Measurements from ENCODE around the gene PIGK.
A peak's percentile ranks its signal among the peaks of the same experiment; 100 is the strongest.

The PIGK gene

DNA sequence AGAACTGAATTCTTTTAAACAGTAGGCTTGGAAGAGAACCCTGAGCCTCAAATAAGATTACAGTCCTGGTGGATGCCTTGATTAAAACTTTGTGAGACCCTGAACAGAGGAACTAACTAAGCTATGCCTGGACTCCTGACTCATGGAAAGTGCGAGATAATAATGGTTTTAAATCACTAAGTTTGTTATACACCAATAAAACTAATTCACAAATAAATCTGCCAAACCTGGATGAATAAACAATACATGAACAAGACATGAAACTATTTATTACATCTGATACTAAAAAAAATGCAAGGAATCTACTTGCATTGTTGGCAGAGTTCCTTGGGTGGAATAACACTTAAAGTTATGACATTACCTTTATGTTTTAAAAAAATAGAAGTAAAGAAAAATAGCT, 118.4 kb downstream of the PIGK start:
- no peak overlapping the region for H3K9ac ChIP-seq (ENCODE audit: low read depth, low read length)
- H3K4me3 ChIP-seq (ENCODE audit: low read length): no peak overlapping the region
- no peak overlapping the region for H3K27ac ChIP-seq (ENCODE audit: low read depth, low read length)
- H3K27me3 ChIP-seq (ENCODE audit: insufficient read depth, low read length): no peaks in the 10 kb centered on the region
- no peaks in the 10 kb centered on the region for H3K9me3 ChIP-seq (ENCODE audit: insufficient read depth, low read depth, low read length)
- H3K36me3 ChIP-seq (ENCODE audit: insufficient read depth, low read length): no peaks in the 10 kb centered on the region
- 100% methylated on average over 1 of the region's 1 CpG for WGBS
- H3K4me1 ChIP-seq (ENCODE audit: insufficient read depth, low read length): no peaks in the 10 kb centered on the region

DNA sequence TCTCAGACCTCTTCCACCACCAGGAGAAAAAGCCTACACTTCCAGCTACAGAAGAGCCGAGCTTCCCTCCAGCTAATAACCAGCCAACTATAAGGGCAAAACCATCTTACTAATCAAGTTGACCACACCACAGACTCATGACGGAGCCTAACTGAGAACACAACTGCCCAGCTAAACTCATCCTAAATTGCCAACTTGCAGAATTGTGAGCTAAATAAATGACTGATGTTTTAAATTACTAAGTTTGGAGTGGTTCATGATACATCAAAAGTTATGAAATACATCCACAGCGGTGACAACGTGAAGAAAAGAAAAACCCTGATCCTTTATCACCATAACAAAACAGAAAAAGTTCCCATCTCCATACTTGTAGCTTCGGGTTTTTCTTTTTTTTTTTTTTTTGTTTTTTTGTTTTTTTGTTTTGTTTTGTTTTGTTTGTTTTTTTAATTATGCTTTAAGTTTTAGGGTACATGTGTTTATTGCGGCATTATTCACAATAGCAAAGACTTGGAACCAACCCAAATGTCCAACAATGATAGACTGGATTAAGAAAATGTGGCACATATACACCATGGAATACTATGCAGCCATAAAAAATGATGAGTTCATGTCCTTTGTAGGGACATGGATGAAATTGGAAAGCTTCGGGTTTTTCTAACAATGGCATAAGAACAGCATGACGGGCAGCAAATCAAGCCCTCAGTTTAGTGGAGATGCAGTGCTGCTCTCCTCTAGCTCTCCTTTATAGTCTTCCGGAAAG, 122.6 kb downstream of the PIGK start:
- no peaks in the 10 kb centered on the region for H3K9me3 ChIP-seq (ENCODE audit: insufficient read depth, low read depth, low read length)
- H3K4me1 ChIP-seq (ENCODE audit: insufficient read depth, low read length): no peaks in the 10 kb centered on the region
- H3K27me3 ChIP-seq (ENCODE audit: insufficient read depth, low read length): no peaks in the 10 kb centered on the region
- no peak overlapping the region for H3K9ac ChIP-seq (ENCODE audit: low read depth, low read length)
- 98% methylated on average over 7 of the region's 9 CpGs for WGBS
- no peak overlapping the region for H3K4me3 ChIP-seq (ENCODE audit: low read length)
- no peaks in the 10 kb centered on the region for H3K36me3 ChIP-seq (ENCODE audit: insufficient read depth, low read length)
- no peak overlapping the region for H3K27ac ChIP-seq (ENCODE audit: low read depth, low read length)

DNA sequence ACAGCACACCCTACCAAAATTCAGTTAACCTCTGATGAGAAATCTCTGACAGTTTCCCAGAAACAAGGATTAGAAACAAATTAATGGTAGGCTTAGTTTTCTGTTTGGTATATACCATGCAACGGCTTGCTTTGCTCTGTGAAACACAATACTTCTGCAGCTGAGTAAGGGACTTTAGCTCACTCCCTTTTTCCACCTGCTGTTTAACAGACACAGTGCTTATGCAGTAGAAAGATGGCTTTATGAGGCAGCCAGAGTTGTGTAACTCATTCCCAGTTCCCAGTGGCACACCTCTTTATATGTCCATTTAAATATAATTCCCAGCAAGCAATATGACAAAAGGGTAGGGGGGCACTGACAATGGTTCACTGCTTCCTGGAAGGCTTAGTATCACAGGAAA, 124.0 kb downstream of the PIGK start:
- no peaks in the 10 kb centered on the region for H3K36me3 ChIP-seq (ENCODE audit: insufficient read depth, low read length)
- no peak overlapping the region for H3K4me3 ChIP-seq (ENCODE audit: low read length)
- H3K27ac ChIP-seq (ENCODE audit: low read depth, low read length): no peak overlapping the region
- whole genome bisulfite sequencing: 90% methylated on average over 1 of the region's 1 CpG
- H3K4me1 ChIP-seq (ENCODE audit: insufficient read depth, low read length): no peaks in the 10 kb centered on the region
- no peaks in the 10 kb centered on the region for H3K9me3 ChIP-seq (ENCODE audit: insufficient read depth, low read depth, low read length)
- H3K27me3 ChIP-seq (ENCODE audit: insufficient read depth, low read length): no peaks in the 10 kb centered on the region
- no peak overlapping the region for H3K9ac ChIP-seq (ENCODE audit: low read depth, low read length)

DNA sequence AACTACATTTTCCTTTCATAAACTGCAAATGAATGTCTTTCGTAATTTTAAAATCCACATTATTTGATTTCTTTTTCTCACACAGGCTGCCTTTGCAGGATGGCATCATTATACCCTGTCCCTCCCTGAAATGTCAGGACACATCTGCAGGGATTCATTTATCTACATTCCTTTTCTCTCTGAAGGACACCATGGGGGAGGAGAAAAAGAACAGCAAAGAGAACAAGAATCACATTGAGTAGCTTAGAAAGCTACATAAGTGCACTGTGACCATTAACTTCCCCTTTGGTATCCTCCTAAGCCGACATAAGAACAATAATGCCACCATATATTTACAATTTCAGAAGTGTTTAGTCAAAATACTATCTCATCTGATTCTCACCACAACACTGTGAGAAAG, 129.5 kb downstream of the PIGK start:
- H3K9ac ChIP-seq (ENCODE audit: low read depth, low read length): no peak overlapping the region
- no peaks in the 10 kb centered on the region for H3K9me3 ChIP-seq (ENCODE audit: insufficient read depth, low read depth, low read length)
- WGBS: 89% methylated on average over 2 of the region's 2 CpGs
- H3K27ac ChIP-seq (ENCODE audit: low read depth, low read length): no peak overlapping the region
- no peak overlapping the region for H3K4me3 ChIP-seq (ENCODE audit: low read length)
- H3K36me3 ChIP-seq (ENCODE audit: insufficient read depth, low read length): no peaks in the 10 kb centered on the region
- no peaks in the 10 kb centered on the region for H3K27me3 ChIP-seq (ENCODE audit: insufficient read depth, low read length)
- peaks cover 6% of the 10 kb centered on the region; the same call in 1 of the 2 replicates for H3K4me1 ChIP-seq (ENCODE audit: insufficient read depth, low read length)

DNA sequence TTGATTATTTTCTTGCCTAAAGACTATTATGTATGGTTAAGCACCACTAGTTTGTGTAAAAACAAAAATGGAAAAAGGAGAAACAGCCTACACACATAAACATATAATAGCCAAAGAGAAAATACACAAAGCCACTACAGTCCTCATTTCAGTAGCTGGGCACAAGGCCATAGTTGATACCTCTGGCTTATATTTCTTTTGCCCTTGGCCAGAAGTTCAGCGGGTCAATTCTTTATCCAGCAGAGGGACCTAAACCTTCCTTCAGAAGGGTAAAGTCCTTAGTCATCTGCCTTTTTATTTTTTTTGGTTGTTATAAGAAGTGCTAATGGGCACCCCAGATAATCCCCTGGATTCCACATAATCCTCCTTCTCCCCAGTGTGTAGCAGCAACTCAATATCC, 134.1 kb downstream of the PIGK start:
- 94% methylated on average over 1 of the region's 1 CpG for WGBS
- Histone ChIP-seq H3K9me3 (ENCODE audit: insufficient read depth, low read depth, low read length) (no peaks in the 10 kb centered on the region), H3K27ac (ENCODE audit: low read depth, low read length) (no peak overlapping the region), H3K4me3 (ENCODE audit: low read length) (no peak overlapping the region), H3K9ac (ENCODE audit: low read depth, low read length) (no peak overlapping the region), H3K4me1 (ENCODE audit: insufficient read depth, low read length) (peaks cover 25% of the 10 kb centered on the region), H3K36me3 (ENCODE audit: insufficient read depth, low read length) (no peaks in the 10 kb centered on the region), H3K27me3 (ENCODE audit: insufficient read depth, low read length) (no peaks in the 10 kb centered on the region)

DNA sequence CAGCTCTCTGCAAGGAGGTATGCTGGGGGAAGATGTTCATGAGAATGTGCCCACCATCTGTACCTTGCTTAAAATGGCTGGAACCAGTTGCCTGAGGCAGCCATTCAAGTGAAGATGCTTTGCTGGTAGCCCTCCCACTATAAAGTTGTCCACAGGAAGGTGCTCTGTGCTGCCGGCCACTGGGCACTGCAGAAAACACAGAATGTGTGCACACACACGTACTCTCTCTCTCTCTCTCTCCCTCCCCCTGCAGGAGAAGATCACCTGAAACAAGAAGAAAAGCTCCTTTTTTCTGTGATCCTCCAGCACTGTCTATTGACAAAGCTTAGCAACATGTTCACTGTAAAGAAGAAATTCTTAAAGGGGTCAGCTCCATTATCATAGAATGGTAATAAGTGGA, 134.8 kb downstream of the PIGK start:
- Histone ChIP-seq H3K27ac (ENCODE audit: low read depth, low read length) (no peak overlapping the region), H3K4me1 (ENCODE audit: insufficient read depth, low read length) (peaks cover 23% of the 10 kb centered on the region), H3K4me3 (ENCODE audit: low read length) (no peak overlapping the region), H3K36me3 (ENCODE audit: insufficient read depth, low read length) (no peaks in the 10 kb centered on the region), H3K9ac (ENCODE audit: low read depth, low read length) (no peak overlapping the region), H3K9me3 (ENCODE audit: insufficient read depth, low read depth, low read length) (no peaks in the 10 kb centered on the region), H3K27me3 (ENCODE audit: insufficient read depth, low read length) (no peaks in the 10 kb centered on the region)
- 87% methylated on average over 2 of the region's 2 CpGs for WGBS

DNA sequence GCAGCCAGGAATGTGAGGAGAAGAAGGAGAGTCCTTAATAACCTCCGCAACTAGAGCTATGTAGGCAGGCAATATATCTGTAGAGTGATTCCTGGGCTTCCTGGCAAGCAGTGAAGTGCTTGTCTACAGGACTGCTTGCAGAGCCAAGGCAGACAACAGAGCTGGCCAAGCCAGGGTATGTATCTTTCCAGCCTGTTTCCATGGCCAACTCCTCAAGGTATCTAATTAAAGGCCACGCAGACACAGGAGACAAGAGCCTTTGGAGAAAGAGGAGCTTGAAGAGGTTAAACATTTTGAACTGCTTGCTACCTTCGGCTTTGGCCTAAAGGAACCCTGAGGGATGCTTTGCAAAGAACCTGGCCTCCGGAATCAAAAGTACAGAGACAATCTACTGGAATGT, 137.4 kb downstream of the PIGK start:
- H3K36me3 ChIP-seq (ENCODE audit: insufficient read depth, low read length): no peaks in the 10 kb centered on the region
- peaks cover 21% of the 10 kb centered on the region for H3K4me1 ChIP-seq (ENCODE audit: insufficient read depth, low read length)
- H3K9ac ChIP-seq (ENCODE audit: low read depth, low read length): no peak overlapping the region
- H3K27ac ChIP-seq (ENCODE audit: low read depth, low read length): peak overlapping the region; percentile 24; the same call in 1 of the 2 replicates
- H3K27me3 ChIP-seq (ENCODE audit: insufficient read depth, low read length): no peaks in the 10 kb centered on the region
- no peak overlapping the region for H3K4me3 ChIP-seq (ENCODE audit: low read length)
- 73% methylated on average over 4 of the region's 4 CpGs for WGBS
- no peaks in the 10 kb centered on the region for H3K9me3 ChIP-seq (ENCODE audit: insufficient read depth, low read depth, low read length)

DNA sequence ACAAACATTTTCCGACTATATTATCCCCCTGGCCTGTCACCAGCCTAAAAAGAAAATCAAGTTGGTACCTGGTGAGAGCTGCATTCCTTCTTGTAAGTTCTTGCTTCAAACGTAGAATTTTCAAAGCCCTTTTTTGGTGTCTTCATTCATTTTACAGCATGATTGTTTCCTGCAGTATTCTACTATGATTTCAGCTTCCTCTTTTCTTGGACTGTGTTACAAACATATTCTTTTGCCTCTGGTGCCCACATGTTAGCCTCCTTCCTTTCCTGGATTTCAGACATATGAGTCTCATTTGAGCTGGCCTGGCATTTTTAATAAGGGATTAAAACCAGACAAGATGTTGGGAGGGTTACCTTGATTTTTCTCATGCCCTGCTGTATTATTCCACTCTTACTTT, 142.5 kb downstream of the PIGK start:
- Histone ChIP-seq H3K36me3 (ENCODE audit: insufficient read depth, low read length) (no peaks in the 10 kb centered on the region), H3K27ac (ENCODE audit: low read depth, low read length) (no peak overlapping the region), H3K27me3 (ENCODE audit: insufficient read depth, low read length) (no peaks in the 10 kb centered on the region), H3K4me1 (ENCODE audit: insufficient read depth, low read length) (peaks cover 7% of the 10 kb centered on the region; the same call in 1 of the 2 replicates), H3K9ac (ENCODE audit: low read depth, low read length) (no peak overlapping the region), H3K9me3 (ENCODE audit: insufficient read depth, low read depth, low read length) (no peaks in the 10 kb centered on the region), H3K4me3 (ENCODE audit: low read length) (no peak overlapping the region)
- WGBS: 91% methylated on average over 2 of the region's 2 CpGs

DNA sequence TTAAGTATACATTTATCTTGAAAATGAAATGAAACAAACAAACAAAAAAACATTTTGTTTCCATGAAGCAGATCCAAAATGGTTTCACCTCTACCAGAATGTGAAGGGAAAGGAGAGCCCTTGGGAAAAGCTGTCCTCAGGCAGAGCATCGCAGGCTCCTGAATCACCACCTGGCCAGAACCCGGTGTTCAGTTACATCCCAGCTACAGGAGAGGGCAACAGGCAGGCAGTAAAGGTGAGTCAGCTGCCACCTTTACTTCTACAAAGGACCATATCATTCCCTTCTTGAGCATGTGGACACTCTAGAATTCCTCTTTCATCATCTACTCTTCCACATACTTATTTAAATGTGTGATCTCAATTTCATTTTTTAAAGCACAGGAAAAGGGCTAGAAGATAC, 151.2 kb downstream of the PIGK start:
- Histone ChIP-seq H3K9me3 (ENCODE audit: insufficient read depth, low read depth, low read length) (no peaks in the 10 kb centered on the region), H3K36me3 (ENCODE audit: insufficient read depth, low read length) (peaks cover 3% of the 10 kb centered on the region; the same call in 1 of the 2 replicates), H3K27me3 (ENCODE audit: insufficient read depth, low read length) (no peaks in the 10 kb centered on the region), H3K9ac (ENCODE audit: low read depth, low read length) (no peak overlapping the region), H3K27ac (ENCODE audit: low read depth, low read length) (no peak overlapping the region), H3K4me3 (ENCODE audit: low read length) (no peak overlapping the region), H3K4me1 (ENCODE audit: insufficient read depth, low read length) (no peaks in the 10 kb centered on the region)
- 85% methylated on average over 2 of the region's 2 CpGs for WGBS

DNA sequence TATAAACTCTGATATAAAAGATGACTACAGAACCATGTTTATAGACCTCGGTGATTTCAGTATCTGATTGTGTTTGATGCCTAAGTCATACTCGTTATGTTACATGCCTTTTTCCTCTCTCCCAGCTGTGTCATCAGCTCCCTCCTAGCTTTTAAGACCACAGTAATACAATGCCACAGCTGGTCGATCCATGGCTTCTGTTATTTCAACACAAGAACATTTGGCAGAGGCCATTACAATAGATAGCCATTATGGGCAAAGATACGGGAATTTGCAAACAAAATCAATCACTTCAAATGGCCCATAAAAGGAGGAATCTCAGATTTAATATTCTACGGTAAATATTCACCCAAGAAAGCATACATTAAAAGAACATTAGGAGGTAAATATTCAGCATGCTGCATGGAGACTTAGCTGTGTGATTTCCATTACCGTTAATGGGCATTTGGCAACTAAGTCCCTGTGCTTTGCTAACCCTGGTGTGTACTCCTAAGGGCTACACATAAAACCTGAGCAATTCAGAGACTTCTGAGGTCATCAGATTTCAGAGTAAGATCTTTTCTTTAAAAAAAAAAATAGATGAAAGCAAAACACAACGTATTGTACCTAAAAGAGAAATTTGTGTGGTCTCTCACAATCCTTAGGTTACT, 153.4 kb downstream of the PIGK start:
- 92% methylated on average over 7 of the region's 7 CpGs for WGBS
- peaks cover under 1% of the 10 kb centered on the region; the same call in 1 of the 2 replicates for H3K4me1 ChIP-seq (ENCODE audit: insufficient read depth, low read length)
- H3K9me3 ChIP-seq (ENCODE audit: insufficient read depth, low read depth, low read length): no peaks in the 10 kb centered on the region
- H3K27me3 ChIP-seq (ENCODE audit: insufficient read depth, low read length): no peaks in the 10 kb centered on the region
- no peak overlapping the region for H3K27ac ChIP-seq (ENCODE audit: low read depth, low read length)
- H3K4me3 ChIP-seq (ENCODE audit: low read length): no peak overlapping the region
- no peak overlapping the region for H3K9ac ChIP-seq (ENCODE audit: low read depth, low read length)
- H3K36me3 ChIP-seq (ENCODE audit: insufficient read depth, low read length): peaks cover 3% of the 10 kb centered on the region; the same call in 1 of the 2 replicates

DNA sequence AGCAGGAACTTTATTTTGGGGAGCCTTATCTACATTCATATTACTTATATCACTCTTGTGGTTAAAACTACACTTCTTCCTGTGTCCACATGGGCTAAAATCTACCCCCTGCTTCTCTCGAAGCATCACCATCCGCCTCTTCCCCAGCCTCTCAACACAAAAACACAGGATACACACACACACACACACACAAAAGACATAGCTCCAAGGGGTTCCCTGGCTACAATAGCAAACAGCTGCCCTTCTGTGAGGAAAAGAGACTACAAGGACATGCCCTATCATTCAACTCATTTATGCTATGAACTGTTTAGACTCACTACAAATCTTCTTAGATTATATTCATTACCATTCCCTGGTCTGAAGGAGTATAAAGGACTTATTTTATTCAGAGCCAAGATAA, 155.0 kb downstream of the PIGK start:
- no peak overlapping the region for H3K27ac ChIP-seq (ENCODE audit: low read depth, low read length)
- H3K4me1 ChIP-seq (ENCODE audit: insufficient read depth, low read length): peaks cover 14% of the 10 kb centered on the region
- H3K27me3 ChIP-seq (ENCODE audit: insufficient read depth, low read length): no peaks in the 10 kb centered on the region
- H3K36me3 ChIP-seq (ENCODE audit: insufficient read depth, low read length): peaks cover 3% of the 10 kb centered on the region; the same call in 1 of the 2 replicates
- no peaks in the 10 kb centered on the region for H3K9me3 ChIP-seq (ENCODE audit: insufficient read depth, low read depth, low read length)
- 92% methylated on average over 2 of the region's 2 CpGs for WGBS
- no peak overlapping the region for H3K4me3 ChIP-seq (ENCODE audit: low read length)
- no peak overlapping the region for H3K9ac ChIP-seq (ENCODE audit: low read depth, low read length)
